ENCODE results near the gene MADCAM1.

Gene MADCAM1

GRCh38 chr19:541699-542098 is 45.4 kb downstream of the MADCAM1 start:
- Histone ChIP-seq H3K4me1 (ENCODE audit: control insufficient read depth in 2 of 2, insufficient read depth in 2 of 2, low read length in 2 of 2) (no peaks in the 10 kb centered on the region), H3K27ac (ENCODE audit: low read depth in 2 of 2, low read length in 2 of 2) (no peak overlapping the region), H3K9me3 (ENCODE audit: control insufficient read depth in 2 of 2, low read length in 2 of 2) (no peaks in the 10 kb centered on the region), H3K27me3 (ENCODE audit: control insufficient read depth in 2 of 2, insufficient read depth in 2 of 2, low read length in 2 of 2) (peaks cover 0 to 4% of the 10 kb centered on the region in 2 donors), H3K36me3 (ENCODE audit: control insufficient read depth in 2 of 2, insufficient read depth in 2 of 2, low read length in 2 of 2) (peaks cover 8 to 20% of the 10 kb centered on the region in 2 donors), H3K4me3 (ENCODE audit: low read length in 2 of 2) (no peak overlapping the region), H3K9ac (ENCODE audit: low read depth in 1 of 2, low read length in 2 of 2) (no peak overlapping the region)

- Histone ChIP-seq H3K36me3 (ENCODE audit: control insufficient read depth in 2 of 2, insufficient read depth in 2 of 2, low read length in 2 of 2) (peaks cover 4 to 19% of the 10 kb centered on the region in 2 donors), H3K9me3 (ENCODE audit: control insufficient read depth in 2 of 2, low read length in 2 of 2) (no peaks in the 10 kb centered on the region), H3K4me3 (ENCODE audit: low read length in 2 of 2) (no peak overlapping the region), H3K27me3 (ENCODE audit: control insufficient read depth in 2 of 2, insufficient read depth in 2 of 2, low read length in 2 of 2) (peaks cover 0 to 4% of the 10 kb centered on the region in 2 donors), H3K4me1 (ENCODE audit: control insufficient read depth in 2 of 2, insufficient read depth in 2 of 2, low read length in 2 of 2) (no peaks in the 10 kb centered on the region), H3K9ac (ENCODE audit: low read depth in 1 of 2, low read length in 2 of 2) (no peak overlapping the region), H3K27ac (ENCODE audit: low read depth in 2 of 2, low read length in 2 of 2) (no peak overlapping the region)
These were observed 46.0 kb downstream of the MADCAM1 start for GRCh38 chr19:542173-542866.

GRCh38 chr19:543910-544608 is 47.8 kb downstream of the MADCAM1 start, which contains the start of gene GZMM:
Gene GZMM (plus strand): TSS chr19:544053. CDS start chr19:544072, 19 bp downstream.
- H3K27me3 ChIP-seq (ENCODE audit: control insufficient read depth in 2 of 2, insufficient read depth in 2 of 2, low read length in 2 of 2), result peaks cover 0 to 4% of the 10 kb centered on the region in 2 donors
- H3K4me1 ChIP-seq (ENCODE audit: control insufficient read depth in 2 of 2, insufficient read depth in 2 of 2, low read length in 2 of 2), result no peaks in the 10 kb centered on the region
- no peaks in the 10 kb centered on the region for H3K9me3 ChIP-seq (ENCODE audit: control insufficient read depth in 2 of 2, low read length in 2 of 2)
- no peak within 1 kb of the TSS for H3K27ac ChIP-seq (ENCODE audit: low read depth in 2 of 2, low read length in 2 of 2)
- no peak within 1 kb of the TSS for H3K9ac ChIP-seq (ENCODE audit: low read depth in 1 of 2, low read length in 2 of 2)
- peak within 1 kb of the TSS in 1 of 2 donors; percentile 9 for H3K4me3 ChIP-seq (ENCODE audit: low read length in 2 of 2)
- peaks cover 0 to 8% of the 10 kb centered on the region in 2 donors for H3K36me3 ChIP-seq (ENCODE audit: control insufficient read depth in 2 of 2, insufficient read depth in 2 of 2, low read length in 2 of 2)

- H3K9me3 ChIP-seq (ENCODE audit: control insufficient read depth in 2 of 2, low read length in 2 of 2), result no peaks in the 10 kb centered on the region
- H3K4me3 ChIP-seq (ENCODE audit: low read length in 2 of 2), result no peak overlapping the region
- no peak overlapping the region for H3K27ac ChIP-seq (ENCODE audit: low read depth in 2 of 2, low read length in 2 of 2)
These were observed 50.8 kb downstream of the MADCAM1 start for GRCh38 chr19:547117-547516.

GRCh38 chr19:547836-548720 is 51.8 kb downstream of the MADCAM1 start:
- no peak overlapping the region for H3K9ac ChIP-seq (ENCODE audit: low read depth in 1 of 2, low read length in 2 of 2)
- H3K4me3 ChIP-seq (ENCODE audit: low read length in 2 of 2), result no peak overlapping the region
- H3K27ac ChIP-seq (ENCODE audit: low read depth in 2 of 2, low read length in 2 of 2), result no peak overlapping the region
- peaks cover 3 to 13% of the 10 kb centered on the region in 2 donors for H3K4me1 ChIP-seq (ENCODE audit: control insufficient read depth in 2 of 2, insufficient read depth in 2 of 2, low read length in 2 of 2)
- H3K9me3 ChIP-seq (ENCODE audit: control insufficient read depth in 2 of 2, low read length in 2 of 2), result no peaks in the 10 kb centered on the region
- H3K36me3 ChIP-seq (ENCODE audit: control insufficient read depth in 2 of 2, insufficient read depth in 2 of 2, low read length in 2 of 2), result no peaks in the 10 kb centered on the region
- H3K27me3 ChIP-seq (ENCODE audit: control insufficient read depth in 2 of 2, insufficient read depth in 2 of 2, low read length in 2 of 2), result peaks cover 0 to 4% of the 10 kb centered on the region in 2 donors

More at GRCh38 chr19:547117-547516, 50.8 kb downstream of the MADCAM1 start:
- Histone ChIP-seq H3K9ac (ENCODE audit: low read depth in 1 of 2, low read length in 2 of 2) (no peak overlapping the region), H3K36me3 (ENCODE audit: control insufficient read depth in 2 of 2, insufficient read depth in 2 of 2, low read length in 2 of 2) (peaks cover 0 to 2% of the 10 kb centered on the region in 2 donors), H3K4me1 (ENCODE audit: control insufficient read depth in 2 of 2, insufficient read depth in 2 of 2, low read length in 2 of 2) (peaks cover 3 to 9% of the 10 kb centered on the region in 2 donors), H3K27me3 (ENCODE audit: control insufficient read depth in 2 of 2, insufficient read depth in 2 of 2, low read length in 2 of 2) (peaks cover 0 to 4% of the 10 kb centered on the region in 2 donors)

GRCh38 chr19:548886-549830 is 52.9 kb downstream of the MADCAM1 start:
- Histone ChIP-seq H3K4me1 (ENCODE audit: control insufficient read depth in 2 of 2, insufficient read depth in 2 of 2, low read length in 2 of 2) (peaks cover 3 to 13% of the 10 kb centered on the region in 2 donors), H3K27me3 (ENCODE audit: control insufficient read depth in 2 of 2, insufficient read depth in 2 of 2, low read length in 2 of 2) (peaks cover 0 to 4% of the 10 kb centered on the region in 2 donors), H3K9me3 (ENCODE audit: control insufficient read depth in 2 of 2, low read length in 2 of 2) (no peaks in the 10 kb centered on the region), H3K27ac (ENCODE audit: low read depth in 2 of 2, low read length in 2 of 2) (no peak overlapping the region), H3K4me3 (ENCODE audit: low read length in 2 of 2) (no peak overlapping the region), H3K9ac (ENCODE audit: low read depth in 1 of 2, low read length in 2 of 2) (no peak overlapping the region), H3K36me3 (ENCODE audit: control insufficient read depth in 2 of 2, insufficient read depth in 2 of 2, low read length in 2 of 2) (no peaks in the 10 kb centered on the region)

GRCh38 chr19:554817-555216 is 58.5 kb downstream of the MADCAM1 start:
- Histone ChIP-seq H3K27ac (ENCODE audit: low read depth in 2 of 2, low read length in 2 of 2) (no peak overlapping the region), H3K9me3 (ENCODE audit: control insufficient read depth in 2 of 2, low read length in 2 of 2) (no peaks in the 10 kb centered on the region), H3K4me3 (ENCODE audit: low read length in 2 of 2) (no peak overlapping the region), H3K36me3 (ENCODE audit: control insufficient read depth in 2 of 2, insufficient read depth in 2 of 2, low read length in 2 of 2) (no peaks in the 10 kb centered on the region), H3K27me3 (ENCODE audit: control insufficient read depth in 2 of 2, insufficient read depth in 2 of 2, low read length in 2 of 2) (no peaks in the 10 kb centered on the region), H3K4me1 (ENCODE audit: control insufficient read depth in 2 of 2, insufficient read depth in 2 of 2, low read length in 2 of 2) (peaks cover 9 to 21% of the 10 kb centered on the region in 2 donors), H3K9ac (ENCODE audit: low read depth in 1 of 2, low read length in 2 of 2) (no peak overlapping the region)

Measured in mucosa of rectum (tissue), 2 donors.